ENCODE data around the gene NOC2L. TPM values are rescaled to one million over a fixed set of nuclear protein-coding genes. Genes with fewer than 3 reads are reported as not detected.
A peak's percentile ranks its signal among the peaks of the same experiment; 100 is the strongest.

NOC2L gene
- polyA plus RNA-seq, 1 donor (not counting 4 experiments of a cell fraction or from before 2014, with no cell fraction given): 51.8 TPM

DNA sequence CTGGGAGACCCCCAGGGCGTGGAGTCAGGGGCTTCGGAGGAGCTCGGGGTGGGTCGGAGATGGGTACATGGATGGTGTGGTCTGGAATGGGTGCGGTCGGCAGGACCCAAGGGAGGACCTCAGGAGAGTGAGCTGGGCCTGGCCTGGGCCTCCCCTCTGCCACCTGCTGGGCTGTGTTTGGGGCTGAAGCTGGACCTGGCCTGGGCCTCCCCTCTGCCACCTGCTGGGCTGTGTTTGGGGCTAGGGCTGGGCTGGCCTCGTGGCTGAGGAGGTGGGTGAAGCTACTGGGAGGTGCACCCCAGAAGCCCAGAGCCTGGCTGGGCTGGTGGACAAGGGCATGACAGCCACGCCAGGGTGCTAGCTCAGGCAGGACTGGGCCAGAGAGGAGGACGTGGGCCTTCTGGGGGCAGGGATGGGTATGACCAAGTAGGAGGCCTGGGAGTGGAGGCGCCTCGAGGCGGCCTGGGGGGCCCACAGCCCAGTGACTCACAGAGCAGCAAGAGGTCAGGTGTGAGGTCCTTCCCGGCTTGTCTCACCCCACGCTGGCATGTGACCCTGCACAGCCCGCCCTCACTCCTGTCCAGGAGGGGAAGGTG lies 20.9 kb downstream of the NOC2L start:
- TF ChIP-seq EZH2 (IDR thresholded peaks at IDR 0.05; ENCODE audit: low read length): no peak
- TF ChIP-seq, protein P1, sequence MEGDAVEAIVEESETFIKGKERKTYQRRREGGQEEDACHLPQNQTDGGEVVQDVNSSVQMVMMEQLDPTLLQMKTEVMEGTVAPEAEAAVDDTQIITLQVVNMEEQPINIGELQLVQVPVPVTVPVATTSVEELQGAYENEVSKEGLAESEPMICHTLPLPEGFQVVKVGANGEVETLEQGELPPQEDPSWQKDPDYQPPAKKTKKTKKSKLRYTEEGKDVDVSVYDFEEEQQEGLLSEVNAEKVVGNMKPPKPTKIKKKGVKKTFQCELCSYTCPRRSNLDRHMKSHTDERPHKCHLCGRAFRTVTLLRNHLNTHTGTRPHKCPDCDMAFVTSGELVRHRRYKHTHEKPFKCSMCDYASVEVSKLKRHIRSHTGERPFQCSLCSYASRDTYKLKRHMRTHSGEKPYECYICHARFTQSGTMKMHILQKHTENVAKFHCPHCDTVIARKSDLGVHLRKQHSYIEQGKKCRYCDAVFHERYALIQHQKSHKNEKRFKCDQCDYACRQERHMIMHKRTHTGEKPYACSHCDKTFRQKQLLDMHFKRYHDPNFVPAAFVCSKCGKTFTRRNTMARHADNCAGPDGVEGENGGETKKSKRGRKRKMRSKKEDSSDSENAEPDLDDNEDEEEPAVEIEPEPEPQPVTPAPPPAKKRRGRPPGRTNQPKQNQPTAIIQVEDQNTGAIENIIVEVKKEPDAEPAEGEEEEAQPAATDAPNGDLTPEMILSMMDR (optimal IDR thresholded peaks at IDR 0.05 in 1 of 3, IDR thresholded peaks at IDR 0.05 in 1 of 3, conservative IDR thresholded peaks at IDR 0.05 in 1 of 3; ENCODE audit: extremely low read depth in 1 of 3, insufficient read depth in 2 of 3, low read length in 3 of 3): peak; percentile 58 to 92 (median 78)
- FAIRE-seq: no peak
- H3K36me3 ChIP-seq (ENCODE audit: control insufficient read depth in 2 of 2, extremely low read depth in 1 of 2, insufficient read depth in 2 of 2, low read length in 2 of 2): no peaks in the 10 kb centered on the region
- peaks cover 11% of the 10 kb centered on the region for H3K4me1 ChIP-seq (ENCODE audit: control insufficient read depth, extremely low read depth, insufficient read depth, low read length)
- dilution Hi-C loops (cut with MboI; ENCODE audit: extremely low pct_ligation_motif_present, low sequenced_read_pairs): no loop called here
- H3K9me1 ChIP-seq (ENCODE audit: control insufficient read depth, extremely low read depth, insufficient read depth, low read length): no peaks in the 10 kb centered on the region
- no peaks in the 10 kb centered on the region for H3K9me3 ChIP-seq (ENCODE audit: control insufficient read depth, low read depth, low read length)
- no peak overlapping the region for H3K9ac ChIP-seq (ENCODE audit: control insufficient read depth, extremely low read depth, insufficient read depth, low read length)
- H3K4me3 ChIP-seq (ENCODE audit: control insufficient read depth in 2 of 3, extremely low read depth in 1 of 3, insufficient read depth in 2 of 3, low read depth in 1 of 3, low read length in 3 of 3): no peak overlapping the region
- H3K4me2 ChIP-seq (ENCODE audit: control insufficient read depth, extremely low read depth, insufficient read depth, low read depth, low read length): no peak overlapping the region
- H2AFZ ChIP-seq (ENCODE audit: control insufficient read depth, low read length): no peak overlapping the region
- peaks cover 79% of the 10 kb centered on the region for H3K27me3 ChIP-seq (ENCODE audit: control insufficient read depth, extremely low read depth, insufficient read depth, low read length)
- no peaks in the 10 kb centered on the region for H3K79me2 ChIP-seq (ENCODE audit: control insufficient read depth, insufficient read depth, low read length)
- no peak for DNase-seq (ENCODE audit: low read depth, low spot score)
- no peak overlapping the region for H3K27ac ChIP-seq (ENCODE audit: control insufficient read depth, insufficient read depth, low read length)
- H4K20me1 ChIP-seq (ENCODE audit: control insufficient read depth, extremely low read depth, insufficient read depth, low read length): no peaks in the 10 kb centered on the region

DNA sequence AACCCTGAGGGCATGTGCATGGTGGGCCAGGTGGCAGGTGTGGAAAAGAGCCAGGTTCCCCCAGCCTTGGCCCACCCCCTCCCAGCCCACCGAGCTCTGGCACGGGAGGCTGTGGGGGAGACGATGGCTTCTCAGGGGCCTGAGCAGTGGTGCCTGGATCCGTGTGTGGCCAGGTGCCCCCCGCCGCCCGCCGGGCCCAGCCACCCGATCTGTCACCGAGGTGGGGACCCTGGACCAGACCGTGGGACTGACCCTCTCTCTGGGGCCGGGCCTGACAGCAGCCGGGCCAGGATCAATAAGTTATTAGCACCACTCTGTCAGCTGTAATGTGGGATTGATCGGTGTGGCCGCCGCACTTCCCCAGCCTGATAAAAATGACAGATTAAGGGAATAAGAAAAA lies 21.5 kb downstream of the NOC2L start:
- H3K27me3 ChIP-seq (ENCODE audit: control insufficient read depth, extremely low read depth, insufficient read depth, low read length): peaks cover 79% of the 10 kb centered on the region
- H3K4me3 ChIP-seq (ENCODE audit: control insufficient read depth in 2 of 3, extremely low read depth in 1 of 3, insufficient read depth in 2 of 3, low read depth in 1 of 3, low read length in 3 of 3): no peak overlapping the region
- H3K27ac ChIP-seq (ENCODE audit: control insufficient read depth, insufficient read depth, low read length): no peak overlapping the region
- H4K20me1 ChIP-seq (ENCODE audit: control insufficient read depth, extremely low read depth, insufficient read depth, low read length): no peaks in the 10 kb centered on the region
- H3K36me3 ChIP-seq (ENCODE audit: control insufficient read depth in 2 of 2, extremely low read depth in 1 of 2, insufficient read depth in 2 of 2, low read length in 2 of 2): no peaks in the 10 kb centered on the region
- H3K4me2 ChIP-seq (ENCODE audit: control insufficient read depth, extremely low read depth, insufficient read depth, low read depth, low read length): no peak overlapping the region
- no peaks in the 10 kb centered on the region for H3K9me1 ChIP-seq (ENCODE audit: control insufficient read depth, extremely low read depth, insufficient read depth, low read length)
- dilution Hi-C loops (cut with MboI; ENCODE audit: extremely low pct_ligation_motif_present, low sequenced_read_pairs): no loop called here
- DNase-seq (ENCODE audit: low read depth, low spot score) (no peak), FAIRE-seq (no peak)
- H3K79me2 ChIP-seq (ENCODE audit: control insufficient read depth, insufficient read depth, low read length): no peaks in the 10 kb centered on the region
- no peaks in the 10 kb centered on the region for H3K9me3 ChIP-seq (ENCODE audit: control insufficient read depth, low read depth, low read length)
- no peak overlapping the region for H3K9ac ChIP-seq (ENCODE audit: control insufficient read depth, extremely low read depth, insufficient read depth, low read length)
- TF ChIP-seq, protein P1 (optimal IDR thresholded peaks at IDR 0.05 in 1 of 3, IDR thresholded peaks at IDR 0.05 in 1 of 3, conservative IDR thresholded peaks at IDR 0.05 in 1 of 3; ENCODE audit: extremely low read depth in 1 of 3, insufficient read depth in 2 of 3, low read length in 3 of 3): no peak
- no peak for TF ChIP-seq EZH2 (IDR thresholded peaks at IDR 0.05; ENCODE audit: low read length)
- peaks cover 11% of the 10 kb centered on the region for H3K4me1 ChIP-seq (ENCODE audit: control insufficient read depth, extremely low read depth, insufficient read depth, low read length)
- H2AFZ ChIP-seq (ENCODE audit: control insufficient read depth, low read length): no peak overlapping the region

Data from keratinocyte (primary cell).